NK-92 (cell line): Measurements from ENCODE around the gene ERC2.

Source experiments
- DNase-seq: peaks from one replicate; lab custom pipeline; 2025; ENCODE audit not compliant: unreplicated experiment; lab: John Stamatoyannopoulos, UW

The ERC2 gene

GRCh38 chr3:55469957-55470526 is 998.2 kb downstream of the ERC2 start:
- no peak for DNase-seq

GRCh38 chr3:55468251-55468650 is 1000.0 kb downstream of the ERC2 start:
- DNase-seq = no peak

DNA sequence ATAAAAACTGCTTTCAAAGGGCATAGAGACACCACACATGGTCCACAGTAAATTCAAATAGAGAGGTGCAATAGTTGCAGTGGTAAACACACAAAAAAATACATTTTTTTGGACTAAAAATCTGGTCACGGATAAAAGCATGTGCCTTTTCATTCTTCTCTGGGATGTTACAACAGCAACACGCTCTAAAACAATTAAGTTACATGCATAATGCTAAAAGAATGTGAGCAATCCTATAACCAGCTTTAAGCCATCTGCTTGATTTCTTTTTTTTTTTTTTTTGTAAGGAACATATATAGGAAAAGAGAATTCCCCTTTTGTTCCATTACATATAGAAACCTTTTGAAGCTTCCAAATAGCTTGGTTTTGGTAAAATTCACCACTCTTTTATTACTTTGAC is 1001.2 kb downstream of the ERC2 start:
- DNase-seq = no peak

GRCh38 chr3:55466526-55466925 is 1001.7 kb downstream of the ERC2 start:
- no peak for DNase-seq

DNA sequence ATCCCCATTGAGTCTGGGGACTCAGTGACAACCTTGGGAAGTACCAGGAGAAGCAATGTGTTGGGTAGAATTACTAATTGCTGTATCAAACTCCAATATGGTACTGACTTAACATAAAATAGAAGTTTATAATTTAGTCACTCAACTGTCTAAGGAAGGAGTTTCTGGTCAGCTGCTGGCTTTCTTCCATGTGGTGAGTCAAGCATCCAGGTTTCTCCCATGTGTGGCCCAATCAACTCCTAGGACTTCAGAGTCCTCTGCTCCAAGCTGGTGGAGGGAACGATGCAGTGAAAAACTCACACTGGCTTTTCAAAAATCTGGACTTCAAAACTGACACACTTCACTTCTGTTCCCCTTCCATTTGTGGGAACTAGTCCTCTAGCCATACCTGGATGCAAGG is 1006.4 kb downstream of the ERC2 start:
- no peak for DNase-seq

DNA sequence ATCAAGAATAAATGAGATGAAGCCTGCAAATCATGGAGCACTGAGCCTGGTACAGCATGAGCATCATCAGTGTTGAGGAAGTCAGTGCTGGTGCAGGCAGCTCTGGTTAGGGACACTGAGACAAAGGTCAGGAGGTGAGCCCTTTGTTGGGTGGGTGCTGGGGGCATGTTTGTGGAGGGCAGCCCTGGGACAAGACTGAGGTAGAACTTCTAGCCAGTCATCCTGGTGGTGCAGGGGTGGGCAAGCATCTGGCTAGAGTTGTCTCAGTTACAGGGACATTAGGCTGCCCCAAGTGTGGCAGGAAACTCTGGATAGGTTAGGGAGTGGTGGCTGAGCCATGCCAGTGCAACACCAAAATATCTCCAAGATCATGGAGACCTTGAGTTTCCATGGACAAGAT is 1008.4 kb downstream of the ERC2 start:
- DNase-seq = no peak
